Suprapubic skin (tissue), 4 donors: Measurements from ENCODE around the gene CLSTN2. TPM values are rescaled to one million over a fixed set of nuclear protein-coding genes. Genes with fewer than 3 reads are reported as not detected.

ENCODE experiments used
- DNase-seq, 2 donors: peaks; one replicate each; pipeline ENCODE4 v3.0.0-alpha.2; 2019; ENCODE audit warnings: low spot score in 2 of 2
- H3K27ac ChIP-seq: fragments of 200-600 bp; sonication (generic); one replicate; pipeline ENCODE4 v1.5.1; 2019
- H3K27me3 ChIP-seq: fragments of 200-600 bp; sonication (generic); one replicate; pipeline ENCODE4 v1.5.1; 2019
- H3K36me3 ChIP-seq: fragments of 200-600 bp; sonication (generic); one replicate; pipeline ENCODE4 v1.5.1; 2019
- H3K4me1 ChIP-seq: fragments of 200-600 bp; sonication (generic); one replicate; pipeline ENCODE4 v1.5.1; 2019
- H3K4me3 ChIP-seq: fragments of 200-600 bp; sonication (generic); one replicate; pipeline ENCODE4 v1.5.1; 2019; ENCODE audit warnings: mild to moderate bottlenecking
- H3K9me3 ChIP-seq: fragments of 200-600 bp; sonication (generic); one replicate; pipeline ENCODE4 v1.5.1; 2019
- CTCF ChIP-seq, 2 donors: fragments of 200-600 bp in 1 of 2; fragments of 450-650 bp in 1 of 2; sonication (generic) in 1 of 2; IDR thresholded peaks; one replicate each; pipeline ENCODE4 v1.5.1; 2016 to 2019; ENCODE audit warnings: antibody characterized with exemption in 2 of 2, mild to moderate bottlenecking in 1 of 2, moderate library complexity in 1 of 2
- EP300 ChIP-seq: sonication (generic); formaldehyde crosslinking; IDR thresholded peaks from one replicate; pipeline ENCODE4 v1.6.1; 2017; ENCODE audit warnings: antibody characterized with exemption
- POLR2A ChIP-seq, 2 donors: fragments of 450-650 bp; IDR thresholded peaks; one replicate each; pipeline ENCODE4 v1.6.1; 2017; ENCODE audit warnings: antibody characterized with exemption in 2 of 2, mild to moderate bottlenecking in 2 of 2, moderate library complexity in 2 of 2
- POLR2AphosphoS5 ChIP-seq, 3 donors: sonication (generic); formaldehyde crosslinking; IDR thresholded peaks; one replicate each; pipeline ENCODE4 v1.6.1; 2017; ENCODE audit warnings: antibody characterized with exemption in 3 of 3
- WGBS: methylation state at CpG from one replicate; pipeline ENCODE4 v1.1.5; 2018; 5-methylcytosine and 5-hydroxymethylcytosine counted together
- total RNA-seq, 4 donors: library from RNA; depleted of rRNA; stranded (reverse); fragments of >200 nt; gene quantifications; one replicate each; pipeline ENCODE4 v1.1.0, GENCODE V29; 2016

Gene CLSTN2
- total RNA-seq, 4 donors from 2014 or later = 4.3 to 14.1 (median 7.4) TPM

DNA sequence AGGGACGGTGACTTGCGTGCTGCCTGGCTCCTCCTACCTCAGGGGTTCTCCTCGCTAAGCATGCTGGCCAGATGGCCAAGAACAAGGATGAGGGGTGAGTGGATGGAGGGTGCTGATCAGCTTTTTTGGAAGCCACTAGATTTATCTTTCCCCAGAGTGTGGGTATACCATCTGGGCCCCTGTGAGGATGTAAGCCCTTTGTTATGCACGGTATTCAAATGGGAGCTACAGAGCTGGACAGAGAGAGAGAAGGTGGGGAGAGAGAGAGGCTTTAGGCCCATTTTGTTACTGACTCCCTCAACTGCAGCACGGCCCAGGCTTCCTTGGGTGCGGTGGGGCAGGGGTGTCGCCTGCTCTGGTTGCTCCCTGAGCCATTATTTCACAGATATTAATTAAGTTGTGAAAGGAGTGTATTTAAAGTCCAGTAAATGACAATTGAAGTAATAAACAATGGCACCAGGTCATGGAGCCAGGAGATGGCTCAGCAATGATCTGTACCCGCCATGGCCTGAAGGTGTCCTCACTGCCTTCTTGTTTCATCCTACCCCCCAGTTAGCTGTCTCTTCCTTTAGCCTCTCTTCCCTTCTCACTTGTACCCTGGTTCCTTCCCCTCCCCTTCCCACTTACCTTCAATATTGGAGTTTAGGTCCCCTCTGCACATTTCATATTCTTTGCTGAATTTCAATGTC lies 158.0 kb downstream of the CLSTN2 start:
- Histone ChIP-seq H3K9me3 (no peaks in the 10 kb centered on the region), H3K27ac (no peak overlapping the region), H3K4me3 (no peak overlapping the region), H3K4me1 (no peaks in the 10 kb centered on the region), H3K36me3 (no peaks in the 10 kb centered on the region), H3K27me3 (no peaks in the 10 kb centered on the region)
- no peak for DNase-seq
- 85% methylated on average over 8 of the region's 8 CpGs for WGBS
- TF ChIP-seq EP300 (no peak), POLR2AphosphoS5 (IDR thresholded peaks at IDR 0.05) (no peak), POLR2A (IDR thresholded peaks at IDR 0.05) (no peak), CTCF (IDR thresholded peaks at IDR 0.05) (no peak)

DNA sequence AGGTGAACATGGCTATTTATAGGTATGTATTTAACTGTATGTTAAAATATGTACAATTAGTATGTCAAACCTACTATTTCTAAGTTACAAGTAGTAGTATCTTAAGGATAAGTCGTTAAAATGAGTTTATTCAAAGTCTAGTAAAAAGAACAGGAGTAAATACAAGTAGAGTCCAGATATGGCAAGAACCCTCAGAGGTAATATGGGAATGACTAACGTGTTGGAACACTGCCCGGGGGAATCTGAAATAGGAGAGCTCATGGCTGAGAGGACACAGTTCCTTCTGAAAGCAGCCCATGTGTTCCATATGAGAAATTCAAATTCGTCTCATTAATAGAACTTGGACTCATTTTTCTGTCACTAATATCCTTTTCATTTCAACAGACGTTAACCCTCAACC lies 158.8 kb downstream of the CLSTN2 start:
- Histone ChIP-seq H3K36me3 (no peaks in the 10 kb centered on the region), H3K4me1 (no peaks in the 10 kb centered on the region), H3K27me3 (no peaks in the 10 kb centered on the region), H3K9me3 (no peaks in the 10 kb centered on the region), H3K27ac (no peak overlapping the region), H3K4me3 (no peak overlapping the region)
- no peak for DNase-seq
- 22% methylated on average over 5 of the region's 5 CpGs for WGBS
- TF ChIP-seq POLR2AphosphoS5 (IDR thresholded peaks at IDR 0.05) = no peak
- TF ChIP-seq CTCF (IDR thresholded peaks at IDR 0.05) = no peak
- no peak for TF ChIP-seq POLR2A (IDR thresholded peaks at IDR 0.05)
- no peak for TF ChIP-seq EP300

DNA sequence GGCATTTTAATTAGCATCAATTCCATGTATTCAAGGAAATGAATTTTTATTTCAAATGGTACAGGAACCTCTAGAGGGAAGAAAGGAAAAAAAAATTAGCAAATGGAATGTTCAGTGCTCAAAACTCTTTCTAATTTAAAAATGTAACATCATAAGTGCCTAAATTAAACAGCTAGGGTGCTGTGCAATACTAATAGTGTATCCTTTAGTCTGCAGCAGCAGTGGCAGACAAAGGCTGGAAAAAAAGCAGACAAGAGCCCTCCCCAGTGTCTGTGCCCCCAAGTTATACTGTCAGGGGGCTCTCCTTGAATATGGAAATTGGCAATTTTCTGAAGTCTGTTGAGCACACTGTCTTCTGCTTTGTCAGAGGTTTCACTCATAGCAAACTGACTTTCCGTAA lies 159.5 kb downstream of the CLSTN2 start:
- Histone ChIP-seq H3K9me3 (no peaks in the 10 kb centered on the region), H3K4me3 (no peak overlapping the region), H3K27ac (no peak overlapping the region), H3K4me1 (no peaks in the 10 kb centered on the region), H3K36me3 (no peaks in the 10 kb centered on the region), H3K27me3 (no peaks in the 10 kb centered on the region)
- TF ChIP-seq POLR2A (IDR thresholded peaks at IDR 0.05) = no peak
- no peak for TF ChIP-seq EP300
- TF ChIP-seq CTCF (IDR thresholded peaks at IDR 0.05) = no peak
- no peak for TF ChIP-seq POLR2AphosphoS5 (IDR thresholded peaks at IDR 0.05)
- DNase-seq = no peak
- WGBS = 93% methylated on average over 1 of the region's 1 CpG

GRCh38 chr3:140096037-140096436 lies 161.1 kb downstream of the CLSTN2 start:
- H3K4me1 ChIP-seq = no peaks in the 10 kb centered on the region
- no peaks in the 10 kb centered on the region for H3K27me3 ChIP-seq
- 87% methylated on average over 3 of the region's 3 CpGs for WGBS
- no peak for DNase-seq
- no peaks in the 10 kb centered on the region for H3K36me3 ChIP-seq
- no peak overlapping the region for H3K4me3 ChIP-seq
- TF ChIP-seq EP300 = no peak
- no peak for TF ChIP-seq POLR2AphosphoS5 (IDR thresholded peaks at IDR 0.05)
- no peak for TF ChIP-seq CTCF (IDR thresholded peaks at IDR 0.05)
- no peak for TF ChIP-seq POLR2A (IDR thresholded peaks at IDR 0.05)
- H3K27ac ChIP-seq = no peak overlapping the region
- H3K9me3 ChIP-seq = no peaks in the 10 kb centered on the region

DNA sequence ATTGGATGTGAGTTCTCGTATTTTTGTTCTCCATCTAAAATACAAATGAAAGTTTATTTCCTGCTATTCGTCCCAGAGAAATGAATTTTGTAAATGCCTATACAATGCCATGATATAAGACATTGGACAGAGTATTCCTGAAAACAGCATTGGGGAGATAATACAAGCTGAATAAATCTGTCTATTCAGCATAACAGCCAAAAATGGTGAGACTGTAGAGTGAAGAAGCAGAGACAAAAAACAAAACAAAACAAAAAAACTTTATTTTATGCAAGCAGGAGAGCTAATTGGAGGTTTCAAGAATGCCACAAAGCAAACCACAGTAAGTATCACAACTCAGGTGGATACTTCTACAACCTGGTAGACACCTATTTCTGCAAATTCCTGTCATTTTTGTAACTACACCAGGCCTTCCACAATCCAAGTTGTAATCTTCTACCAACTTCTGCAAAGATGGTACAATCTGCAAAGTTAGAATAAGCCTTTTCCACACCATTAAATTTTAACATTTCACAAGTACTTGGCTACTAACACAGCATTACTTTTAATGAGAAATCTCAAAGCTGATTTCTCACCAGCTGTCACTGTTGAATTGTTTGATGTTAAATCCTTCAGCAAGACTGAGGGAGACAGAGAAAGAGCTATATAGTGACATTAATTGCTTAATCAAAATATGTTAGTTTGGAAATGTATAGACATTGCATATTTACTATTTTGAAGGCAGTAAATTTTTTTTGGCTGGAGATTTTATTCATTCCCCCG lies 163.1 kb downstream of the CLSTN2 start:
- Histone ChIP-seq H3K4me3 (no peak overlapping the region), H3K36me3 (no peaks in the 10 kb centered on the region), H3K27ac (no peak overlapping the region), H3K9me3 (no peaks in the 10 kb centered on the region), H3K27me3 (no peaks in the 10 kb centered on the region), H3K4me1 (no peaks in the 10 kb centered on the region)
- 76% methylated on average over 3 of the region's 3 CpGs for WGBS
- no peak for TF ChIP-seq CTCF (IDR thresholded peaks at IDR 0.05)
- no peak for TF ChIP-seq POLR2A (IDR thresholded peaks at IDR 0.05)
- no peak for TF ChIP-seq POLR2AphosphoS5 (IDR thresholded peaks at IDR 0.05)
- TF ChIP-seq EP300 = no peak
- no peak for DNase-seq
